Astrocyte of the cerebellum (primary cell): ENCODE data around the gene RAPGEF2.
"Not testable (repeated sequence)": the region's sequence is repeated elsewhere in the genome, so short reads cannot be mapped to it uniquely, and the experiment has no call there.

Source experiments
- DNase-seq: peaks from one replicate; pipeline ENCODE4 v3.0.0-alpha.2; 2011; ENCODE audit warnings: low read depth
- H3K4me3 ChIP-seq: 2 replicates; pipeline ENCODE4 v1.5.1; 2011; ENCODE audit warnings: mild to moderate bottlenecking, low read depth, low read length, moderate library complexity
- in situ Hi-C: cut with HindIII; loops from 2 replicates; pipeline ENCODE4 v1.10.0; 2017; ENCODE audit warnings: low sequenced_read_pairs
- TF ChIP-seq, protein P1 (sequence below): IDR thresholded peaks from 2 replicates; pipeline ENCODE4 v1.5.1; 2012; ENCODE audit warnings: low read length, low read depth, moderate library complexity, mild to moderate bottlenecking; ENCODE audit errors: missing control alignments

Gene RAPGEF2

DNA sequence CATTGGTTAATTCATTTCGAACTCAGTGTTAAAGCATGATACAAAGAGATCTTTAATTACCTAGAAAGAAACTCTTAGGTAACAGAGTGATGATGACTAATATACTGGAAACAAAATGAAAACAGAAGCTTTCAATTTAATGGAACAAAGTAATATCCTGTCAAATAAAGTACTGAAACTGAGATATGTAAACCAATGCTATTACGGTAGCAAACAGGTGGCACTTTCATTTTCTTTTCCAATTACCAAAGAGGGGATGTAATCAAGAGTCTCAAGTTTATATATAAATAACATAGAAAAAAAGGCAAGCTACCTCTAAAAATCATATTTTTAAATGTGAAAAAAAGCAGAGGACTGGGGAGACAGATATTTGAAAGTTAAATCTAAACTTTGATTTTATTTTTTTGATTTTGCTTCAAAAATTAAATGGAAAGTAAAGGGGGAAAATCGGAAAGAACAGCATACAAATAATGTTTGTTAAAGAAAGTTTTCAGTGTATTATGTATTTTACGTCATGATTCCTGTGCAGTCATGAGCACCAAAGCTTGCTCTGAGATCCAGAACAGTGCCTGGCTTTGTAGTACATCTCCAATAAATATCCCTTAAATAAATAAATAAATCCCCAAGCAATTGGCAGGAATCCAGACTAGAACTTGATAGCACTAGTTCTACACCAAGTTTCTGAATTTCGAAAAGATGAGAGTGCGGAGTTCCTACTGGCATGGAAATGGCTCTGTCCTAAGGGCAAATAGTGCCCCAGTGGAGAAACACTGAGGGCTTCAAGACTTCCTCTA, 25.0 kb upstream of the RAPGEF2 start:
- in situ Hi-C loops = no loop called here
- H3K4me3 ChIP-seq = no peak overlapping the region
- DNase-seq = no peak
- TF ChIP-seq, protein P1, sequence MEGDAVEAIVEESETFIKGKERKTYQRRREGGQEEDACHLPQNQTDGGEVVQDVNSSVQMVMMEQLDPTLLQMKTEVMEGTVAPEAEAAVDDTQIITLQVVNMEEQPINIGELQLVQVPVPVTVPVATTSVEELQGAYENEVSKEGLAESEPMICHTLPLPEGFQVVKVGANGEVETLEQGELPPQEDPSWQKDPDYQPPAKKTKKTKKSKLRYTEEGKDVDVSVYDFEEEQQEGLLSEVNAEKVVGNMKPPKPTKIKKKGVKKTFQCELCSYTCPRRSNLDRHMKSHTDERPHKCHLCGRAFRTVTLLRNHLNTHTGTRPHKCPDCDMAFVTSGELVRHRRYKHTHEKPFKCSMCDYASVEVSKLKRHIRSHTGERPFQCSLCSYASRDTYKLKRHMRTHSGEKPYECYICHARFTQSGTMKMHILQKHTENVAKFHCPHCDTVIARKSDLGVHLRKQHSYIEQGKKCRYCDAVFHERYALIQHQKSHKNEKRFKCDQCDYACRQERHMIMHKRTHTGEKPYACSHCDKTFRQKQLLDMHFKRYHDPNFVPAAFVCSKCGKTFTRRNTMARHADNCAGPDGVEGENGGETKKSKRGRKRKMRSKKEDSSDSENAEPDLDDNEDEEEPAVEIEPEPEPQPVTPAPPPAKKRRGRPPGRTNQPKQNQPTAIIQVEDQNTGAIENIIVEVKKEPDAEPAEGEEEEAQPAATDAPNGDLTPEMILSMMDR = no peak

DNA sequence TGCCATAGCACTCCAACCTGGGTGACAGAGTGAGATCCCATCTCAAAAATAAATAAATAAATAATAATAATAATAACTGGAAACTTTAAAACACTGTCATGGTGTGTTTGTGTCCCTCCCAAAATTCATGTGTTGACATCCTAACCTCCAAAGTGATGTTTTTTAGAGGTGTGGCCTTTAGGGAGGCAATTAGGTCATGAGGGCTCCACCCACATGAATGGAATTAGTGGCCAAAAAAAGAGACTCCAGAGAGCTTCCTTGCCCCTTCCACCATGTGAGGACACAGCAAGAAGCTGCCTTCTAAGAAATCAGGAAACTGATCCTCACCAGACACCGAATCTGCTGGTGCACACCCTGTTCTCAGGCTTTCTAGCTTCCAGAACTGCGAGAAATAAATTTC, 23.8 kb upstream of the RAPGEF2 start:
- DNase-seq = no peak
- in situ Hi-C loops = no loop called here
- TF ChIP-seq, protein P1 = no peak
- H3K4me3 ChIP-seq = no peak overlapping the region

DNA sequence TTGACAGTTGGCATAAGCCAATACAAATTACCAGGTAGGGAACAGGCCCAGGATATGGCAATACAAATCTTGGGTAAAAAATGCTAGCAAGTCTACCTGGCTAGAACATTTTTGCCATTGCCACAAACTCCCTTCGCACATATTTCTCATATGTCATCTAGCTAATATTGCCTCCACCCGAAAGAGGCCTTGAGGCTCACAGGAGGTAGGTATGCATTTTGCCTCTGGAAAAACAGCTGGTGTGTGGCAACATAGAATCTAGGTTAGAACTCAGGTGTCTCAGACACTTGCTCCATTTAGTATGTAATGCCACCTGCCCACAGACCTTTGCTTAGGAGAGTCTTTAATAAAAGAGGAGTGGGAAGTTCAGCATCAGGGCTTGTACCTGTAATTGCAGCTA, 16.3 kb upstream of the RAPGEF2 start:
- H3K4me3 ChIP-seq = no peak overlapping the region
- DNase-seq = no peak
- in situ Hi-C loops = no loop called here
- TF ChIP-seq, protein P1 = no peak

DNA sequence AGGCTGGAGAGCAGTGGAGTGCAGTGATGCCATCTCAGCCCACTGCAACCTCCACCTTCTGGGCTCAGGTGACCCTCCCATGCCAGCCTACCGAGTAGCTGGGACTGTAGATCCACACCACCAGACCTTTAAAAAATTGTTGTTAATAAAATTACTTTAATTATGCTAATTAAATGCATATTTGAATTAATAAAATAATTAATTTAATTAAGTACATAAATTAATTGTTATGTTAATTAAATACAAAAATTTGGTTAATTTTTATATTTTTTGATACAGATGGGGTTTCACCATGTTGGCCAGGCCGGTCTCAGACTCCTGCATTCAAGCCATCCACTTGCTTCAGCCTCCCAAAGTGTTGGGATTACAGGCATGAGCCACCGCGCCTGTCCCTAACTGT, 12.6 kb upstream of the RAPGEF2 start:
- in situ Hi-C loops = no loop called here
- DNase-seq = no peak
- no peak overlapping the region for H3K4me3 ChIP-seq
- TF ChIP-seq, protein P1 = no peak

DNA sequence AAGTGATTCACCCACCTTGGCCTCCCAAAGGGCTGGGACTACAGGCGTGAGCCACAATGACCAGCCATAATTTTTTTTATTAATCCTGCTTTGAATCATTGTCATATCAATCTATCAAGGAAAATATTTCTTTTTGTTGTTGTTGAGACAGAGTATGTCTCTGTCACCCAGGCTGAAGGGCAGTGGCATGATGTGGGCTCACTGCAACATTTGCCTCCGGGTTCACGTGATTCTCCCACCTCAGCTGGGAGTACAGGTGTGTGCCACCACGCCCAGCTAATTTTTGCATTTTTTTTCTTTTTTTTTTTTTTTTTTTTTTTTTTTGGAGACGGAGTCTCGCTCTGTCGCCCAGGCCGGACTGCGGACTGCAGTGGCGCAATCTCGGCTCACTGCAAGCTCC, 8.7 kb upstream of the RAPGEF2 start:
- in situ Hi-C loops, H3K4me3 ChIP-seq, DNase-seq: not testable (repeated sequence)

DNA sequence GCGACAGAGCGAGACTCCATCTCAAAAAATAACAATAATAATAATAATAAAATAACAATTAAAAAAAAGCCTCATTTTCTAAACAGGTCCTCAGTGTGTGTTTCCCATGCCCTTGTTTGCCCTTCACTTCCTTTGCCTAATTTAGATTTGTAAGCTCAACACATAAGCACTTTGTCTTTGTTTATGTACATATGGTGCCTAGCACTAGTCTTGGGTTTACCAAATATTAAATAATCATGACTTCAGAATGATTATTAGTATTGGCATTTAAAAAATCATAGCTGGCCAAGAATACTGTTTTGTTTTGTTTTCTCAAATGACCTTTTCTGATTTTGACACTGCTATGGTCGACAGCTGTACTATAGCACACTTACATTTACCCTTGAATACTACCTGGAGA, 6.4 kb upstream of the RAPGEF2 start:
- DNase-seq = no peak
- in situ Hi-C loops = no loop called here
- TF ChIP-seq, protein P1 = no peak
- no peak overlapping the region for H3K4me3 ChIP-seq

DNA sequence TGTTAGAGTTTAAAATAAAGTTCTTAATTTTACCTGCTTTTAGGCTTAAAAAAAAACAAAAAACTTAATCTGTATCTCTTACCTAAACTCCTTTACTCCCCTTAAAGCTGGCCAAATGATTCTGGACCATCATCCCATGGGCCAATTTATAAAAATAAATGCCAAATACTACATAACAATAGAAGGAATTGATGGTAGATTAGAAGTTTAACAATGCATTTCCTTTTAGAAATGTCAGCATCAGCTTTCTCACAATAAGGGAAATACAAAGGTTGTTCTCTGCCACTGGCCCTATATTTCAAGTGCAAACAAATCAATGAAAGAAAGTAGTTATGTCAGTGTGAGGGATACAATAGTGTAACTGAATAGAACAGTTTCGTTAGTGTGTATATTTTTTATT, 5.7 kb upstream of the RAPGEF2 start:
- no peak overlapping the region for H3K4me3 ChIP-seq
- DNase-seq = no peak
- in situ Hi-C loops = no loop called here
- TF ChIP-seq, protein P1 = no peak
